Fibroblast of villous mesenchyme (primary cell): ENCODE results near the gene TLE6. TPM values are rescaled to one million over a fixed set of nuclear protein-coding genes. Genes with fewer than 3 reads are reported as not detected.

Experiments
- DNase-seq: peaks from one replicate; pipeline ENCODE4 v3.0.0-alpha.2; 2010; ENCODE audit warnings: low read depth
- H3K4me3 ChIP-seq: 2 replicates; pipeline ENCODE4 v1.5.1; 2011; ENCODE audit warnings: low read depth, mild to moderate bottlenecking, low read length
- total RNA-seq: library from RNA; depleted of rRNA; stranded (reverse); fragments of >200 nt; gene quantifications from 2 replicates; pipeline ENCODE4 v1.2.3, GENCODE V29; 2012
- TF ChIP-seq, protein P1 (sequence below): IDR thresholded peaks from 2 replicates; pipeline ENCODE4 v1.5.1; 2012; ENCODE audit warnings: low read depth, mild to moderate bottlenecking, low read length; ENCODE audit not compliant: insufficient read depth

TLE6 gene
- total RNA-seq, 1 donor = 1.7 TPM

DNA sequence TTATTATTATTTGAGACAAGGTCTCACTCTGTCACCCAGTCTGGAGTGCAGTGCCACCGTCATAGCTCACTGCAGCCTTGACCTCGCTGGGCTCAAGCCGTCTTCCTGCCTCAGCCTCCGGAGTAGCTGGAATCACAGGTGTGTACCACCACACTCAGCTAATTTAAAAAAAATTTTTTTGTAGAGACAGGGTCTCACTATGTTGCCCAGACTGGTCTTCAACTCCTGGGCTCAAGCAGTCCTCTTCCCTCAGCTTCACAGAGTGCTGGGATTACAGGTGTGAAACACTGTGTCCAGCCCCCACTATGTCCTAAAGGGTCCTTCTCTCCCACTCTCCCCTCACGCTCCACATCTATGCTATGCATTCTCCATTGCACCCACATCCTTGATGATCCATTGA is 60.9 kb downstream of the TLE6 start:
- no peak for DNase-seq
- H3K4me3 ChIP-seq = no peak overlapping the region
- TF ChIP-seq, protein P1, sequence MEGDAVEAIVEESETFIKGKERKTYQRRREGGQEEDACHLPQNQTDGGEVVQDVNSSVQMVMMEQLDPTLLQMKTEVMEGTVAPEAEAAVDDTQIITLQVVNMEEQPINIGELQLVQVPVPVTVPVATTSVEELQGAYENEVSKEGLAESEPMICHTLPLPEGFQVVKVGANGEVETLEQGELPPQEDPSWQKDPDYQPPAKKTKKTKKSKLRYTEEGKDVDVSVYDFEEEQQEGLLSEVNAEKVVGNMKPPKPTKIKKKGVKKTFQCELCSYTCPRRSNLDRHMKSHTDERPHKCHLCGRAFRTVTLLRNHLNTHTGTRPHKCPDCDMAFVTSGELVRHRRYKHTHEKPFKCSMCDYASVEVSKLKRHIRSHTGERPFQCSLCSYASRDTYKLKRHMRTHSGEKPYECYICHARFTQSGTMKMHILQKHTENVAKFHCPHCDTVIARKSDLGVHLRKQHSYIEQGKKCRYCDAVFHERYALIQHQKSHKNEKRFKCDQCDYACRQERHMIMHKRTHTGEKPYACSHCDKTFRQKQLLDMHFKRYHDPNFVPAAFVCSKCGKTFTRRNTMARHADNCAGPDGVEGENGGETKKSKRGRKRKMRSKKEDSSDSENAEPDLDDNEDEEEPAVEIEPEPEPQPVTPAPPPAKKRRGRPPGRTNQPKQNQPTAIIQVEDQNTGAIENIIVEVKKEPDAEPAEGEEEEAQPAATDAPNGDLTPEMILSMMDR = no peak

DNA sequence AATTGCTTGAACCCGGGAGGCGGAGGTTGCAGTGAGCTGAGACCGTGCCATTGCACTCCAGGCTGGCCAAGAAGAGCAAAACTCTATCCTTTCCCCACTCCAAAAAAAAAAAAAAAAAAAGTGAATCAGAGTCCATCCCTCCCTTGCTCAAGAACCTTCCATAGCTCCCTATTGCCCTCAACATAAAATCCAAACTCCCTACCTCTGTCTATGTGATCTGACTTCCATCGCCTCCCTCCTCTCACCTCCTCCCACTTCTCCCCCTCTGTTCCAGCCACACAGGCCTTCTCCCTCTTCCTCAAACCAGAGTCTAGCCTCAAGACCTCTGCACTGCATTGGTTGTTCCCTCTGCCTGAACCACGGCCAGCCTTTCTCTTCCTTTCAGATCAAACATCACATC is 61.8 kb downstream of the TLE6 start:
- H3K4me3 ChIP-seq = no peak overlapping the region
- DNase-seq = no peak
- TF ChIP-seq, protein P1 = no peak

DNA sequence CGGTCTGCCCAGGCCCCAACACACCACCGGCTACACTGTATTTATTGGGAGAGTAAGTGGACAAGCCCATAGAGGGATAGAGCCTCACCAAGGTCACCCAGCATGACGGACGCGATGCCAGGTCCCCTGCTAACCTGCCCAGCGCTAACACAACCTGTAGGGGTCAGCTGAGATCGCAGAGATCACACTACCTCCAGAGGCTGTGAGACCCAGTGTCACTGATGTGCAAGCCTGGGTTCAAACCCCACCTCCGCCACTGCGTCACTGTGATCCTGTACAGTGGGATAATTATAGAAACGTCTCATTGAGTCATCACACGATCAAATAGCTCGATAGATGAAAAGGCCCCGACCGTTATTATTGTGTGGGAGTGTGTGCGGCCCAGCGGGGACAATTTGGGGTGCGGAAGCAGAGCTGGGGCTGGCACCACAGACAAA is 62.3 kb downstream of the TLE6 start:
- no peak for DNase-seq
- no peak overlapping the region for H3K4me3 ChIP-seq
- TF ChIP-seq, protein P1 = no peak

- TF ChIP-seq, protein P1 = no peak
- no peak for DNase-seq
- no peak overlapping the region for H3K4me3 ChIP-seq
Measured at GRCh38 chr19:3041327-3041726, 64.0 kb downstream of the TLE6 start.

DNA sequence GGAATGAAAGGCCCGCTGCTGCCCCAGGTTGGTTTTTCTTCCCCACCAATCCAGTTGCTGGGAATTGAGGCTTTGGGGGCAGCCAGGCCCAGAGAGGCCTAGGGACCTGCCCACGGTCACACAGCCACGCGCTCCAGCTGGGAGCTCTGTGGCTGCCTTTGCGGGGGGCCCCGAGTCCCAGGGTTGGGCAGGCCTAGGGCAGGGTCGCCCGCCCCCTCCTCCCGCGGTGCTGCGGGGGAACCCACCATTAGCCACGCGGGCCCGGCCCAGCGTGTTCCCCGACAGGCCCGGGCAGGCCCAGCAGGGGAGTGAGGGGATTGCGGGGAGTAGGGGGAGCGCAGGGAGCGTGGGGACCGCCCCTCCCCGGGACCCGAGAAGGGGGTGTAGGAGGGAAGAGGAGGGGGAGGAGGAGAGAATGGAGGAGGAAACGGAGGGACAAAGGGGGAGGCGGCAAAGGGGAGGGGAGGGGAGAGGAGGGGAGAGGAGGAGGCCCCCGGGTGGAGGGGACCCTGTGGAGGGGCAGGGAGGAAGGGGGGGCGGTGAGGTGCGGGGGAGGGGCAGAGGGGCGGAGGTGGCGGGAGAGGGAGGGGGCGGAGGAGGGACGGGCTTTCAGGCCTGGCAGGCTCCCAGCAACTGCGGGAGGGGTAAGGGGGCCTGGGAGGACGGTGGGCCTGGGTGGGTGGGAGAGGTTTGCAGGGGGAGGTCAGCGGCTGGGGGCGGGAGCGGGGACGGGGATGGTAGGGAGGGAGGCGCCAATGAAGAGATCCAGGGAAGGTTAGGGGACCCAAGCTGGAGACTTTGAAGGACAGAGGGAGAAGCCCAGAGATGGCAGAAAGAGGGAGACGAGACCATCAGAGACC is 64.6 kb downstream of the TLE6 start:
- DNase-seq = no peak
- no peak overlapping the region for H3K4me3 ChIP-seq
- TF ChIP-seq, protein P1 = no peak

GRCh38 chr19:3042621-3043267 is 65.4 kb downstream of the TLE6 start:
- no peak overlapping the region for H3K4me3 ChIP-seq
- no peak for DNase-seq
- TF ChIP-seq, protein P1 = no peak

Other genes with a start within 250 kb of the TLE6 start
- gene SLC39A3, start 237.5 kb upstream of the TLE6 start, total RNA-seq = 25.9 and 37.0 TPM in 2 replicates
- gene SGTA, start 194.3 kb upstream of the TLE6 start, total RNA-seq = 44.5 and 50.9 TPM in 2 replicates
- gene THOP1, start 192.1 kb upstream of the TLE6 start, total RNA-seq = 65.7 and 72.5 TPM in 2 replicates
- 3.2 and 3.5 TPM in 2 replicates for gene ZNF554, start 157.7 kb upstream of the TLE6 start, total RNA-seq
- gene ZNF555, start 136.1 kb upstream of the TLE6 start, total RNA-seq = 4.8 and 6.0 TPM in 2 replicates
- gene ZNF556, start 110.2 kb upstream of the TLE6 start, total RNA-seq = 0.32 and 0.86 TPM in 2 replicates
- gene ZNF57, start 76.6 kb upstream of the TLE6 start, total RNA-seq = 3.9 and 6.0 TPM in 2 replicates
- gene ZNF77, start 32.6 kb upstream of the TLE6 start, total RNA-seq = 3.0 and 4.8 TPM in 2 replicates
- gene TLE2, start 51.7 kb downstream of the TLE6 start, total RNA-seq = 0.32 and 1.7 TPM in 2 replicates
- 289 and 301 TPM in 2 replicates for gene TLE5, start 84.9 kb downstream of the TLE6 start, total RNA-seq
- gene GNA11, start 116.8 kb downstream of the TLE6 start, total RNA-seq = 80.7 and 87.3 TPM in 2 replicates
- gene GNA15, start 158.5 kb downstream of the TLE6 start, total RNA-seq = under 0.01 and 0.32 TPM in 2 replicates
- gene S1PR4, start 201.2 kb downstream of the TLE6 start, total RNA-seq = not detected in 2 replicates
- 52.7 and 55.1 TPM in 2 replicates for gene NCLN, start 208.4 kb downstream of the TLE6 start, total RNA-seq
- under 0.01 TPM in 1 of 2 replicates, not detected in the other for gene CELF5, start 247.1 kb downstream of the TLE6 start, total RNA-seq